Body of pancreas (tissue), 4 donors: ENCODE measurements around the gene KXD1. TPM values are rescaled to one million over a fixed set of nuclear protein-coding genes. Genes with fewer than 3 reads are reported as not detected.

ENCODE experiments used
- ATAC-seq: fragments of 150-250 bp; one replicate; pipeline ENCODE4 v1.9.1; 2016
- DNase-seq, 4 donors: peaks; one replicate each; pipeline ENCODE4 v3.0.0-alpha.2; 2019
- H3K27ac ChIP-seq, 4 donors: fragments of 200-600 bp; sonication (generic); 1 replicate in 3 of 4; 2 replicates in 1 of 4; pipeline versions ENCODE4 v1.5.1 to v1.6.1; 2016 to 2019; ENCODE audit warnings: mild to moderate bottlenecking in 1 of 4, mixed read lengths in 1 of 4, moderate library complexity in 1 of 4
- H3K27me3 ChIP-seq, 2 donors: fragments of 200-600 bp; sonication (generic); one replicate each; pipeline ENCODE4 v1.6.0; 2016; ENCODE audit warnings: mild to moderate bottlenecking in 1 of 2
- H3K36me3 ChIP-seq, 2 donors: fragments of 200-600 bp; sonication (generic); replicated peaks in 1 of 2; 2 replicates each; pipeline ENCODE4 v1.5.1; 2016; ENCODE audit warnings: low read depth in 2 of 2; ENCODE audit not compliant: insufficient read depth in 1 of 2
- H3K4me1 ChIP-seq: fragments of 200-600 bp; sonication (generic); one replicate; pipeline ENCODE4 v1.6.0; 2016
- H3K4me3 ChIP-seq, 2 donors: fragments of 200-600 bp; sonication (generic); 1 replicate in 1 of 2; 2 replicates in 1 of 2; pipeline ENCODE4 v1.5.1; 2016 to 2019
- H3K9me3 ChIP-seq, 3 donors: fragments of 200-600 bp; sonication (generic); 1 replicate in 2 of 3; 2 replicates in 1 of 3; pipeline ENCODE4 v1.5.1; 2016
- POLR2A ChIP-seq, 3 donors: fragments of 450-650 bp; IDR thresholded peaks; one replicate each; pipeline ENCODE4 v1.6.1; 2016; ENCODE audit warnings: antibody characterized with exemption in 3 of 3, mild to moderate bottlenecking in 2 of 3
- WGBS, 2 donors: methylation state at CpG; one replicate each; pipeline ENCODE4 v1.1.5; 2017; 5-methylcytosine and 5-hydroxymethylcytosine counted together
- intact Hi-C: fragments of 100-400 bp; cut with DNase I; formaldehyde crosslinking; loops from one replicate; pipeline ENCODE4 v1.15.1; 2023
- total RNA-seq, 2 donors: library from RNA; depleted of rRNA; stranded (reverse); fragments of >200 nt; gene quantifications; one replicate each; pipeline ENCODE4 v1.1.0, GENCODE V29; 2016
- TF ChIP-seq, protein P1 (sequence below), 7 experiments: fragments of 450-650 bp in 4 of 7; fragments of 200-600 bp in 3 of 7; sonication (generic) in 3 of 7; IDR thresholded peaks; one replicate each; pipeline ENCODE4 v1.5.1; 2016 to 2019; ENCODE audit warnings: antibody characterized with exemption in 7 of 7

Gene KXD1
- total RNA-seq, 2 donors from 2014 or later, result 62.6 to 71.1 TPM

DNA sequence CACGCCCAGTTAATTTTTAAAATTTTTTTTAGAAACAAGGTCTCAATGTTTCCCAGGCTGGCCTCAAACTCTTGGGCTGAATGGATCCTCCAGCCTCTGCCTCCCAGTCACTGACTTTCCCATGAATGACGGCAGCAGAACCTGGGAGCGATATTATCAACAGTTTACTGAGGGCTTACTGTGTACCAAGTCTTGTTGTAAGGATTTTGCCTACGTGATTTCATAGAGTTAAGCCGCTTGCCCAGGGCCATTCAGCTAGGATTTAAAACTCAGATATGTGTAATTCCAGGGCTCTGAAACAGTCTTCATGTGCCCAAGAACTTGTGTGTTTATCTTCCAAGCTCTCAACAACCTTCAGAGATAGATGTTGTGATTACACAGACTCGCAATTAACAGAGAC, 6.0 kb upstream of the KXD1 start:
- DNase-seq, result no peak
- intact Hi-C loops, result no loop called here
- no peak for ATAC-seq
- Histone ChIP-seq H3K4me3 (no peak overlapping the region), H3K9me3 (no peaks in the 10 kb centered on the region), H3K4me1 (no peaks in the 10 kb centered on the region), H3K27ac (no peak overlapping the region), H3K27me3 (no peaks in the 10 kb centered on the region), H3K36me3 (no peaks in the 10 kb centered on the region)
- TF ChIP-seq POLR2A (IDR thresholded peaks at IDR 0.05), result no peak
- TF ChIP-seq, protein P1, sequence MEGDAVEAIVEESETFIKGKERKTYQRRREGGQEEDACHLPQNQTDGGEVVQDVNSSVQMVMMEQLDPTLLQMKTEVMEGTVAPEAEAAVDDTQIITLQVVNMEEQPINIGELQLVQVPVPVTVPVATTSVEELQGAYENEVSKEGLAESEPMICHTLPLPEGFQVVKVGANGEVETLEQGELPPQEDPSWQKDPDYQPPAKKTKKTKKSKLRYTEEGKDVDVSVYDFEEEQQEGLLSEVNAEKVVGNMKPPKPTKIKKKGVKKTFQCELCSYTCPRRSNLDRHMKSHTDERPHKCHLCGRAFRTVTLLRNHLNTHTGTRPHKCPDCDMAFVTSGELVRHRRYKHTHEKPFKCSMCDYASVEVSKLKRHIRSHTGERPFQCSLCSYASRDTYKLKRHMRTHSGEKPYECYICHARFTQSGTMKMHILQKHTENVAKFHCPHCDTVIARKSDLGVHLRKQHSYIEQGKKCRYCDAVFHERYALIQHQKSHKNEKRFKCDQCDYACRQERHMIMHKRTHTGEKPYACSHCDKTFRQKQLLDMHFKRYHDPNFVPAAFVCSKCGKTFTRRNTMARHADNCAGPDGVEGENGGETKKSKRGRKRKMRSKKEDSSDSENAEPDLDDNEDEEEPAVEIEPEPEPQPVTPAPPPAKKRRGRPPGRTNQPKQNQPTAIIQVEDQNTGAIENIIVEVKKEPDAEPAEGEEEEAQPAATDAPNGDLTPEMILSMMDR (IDR thresholded peaks at IDR 0.05), result no peak
- WGBS, 2 donors, result 24 to 39% methylated on average over 5 to 6 of the region's 6 CpGs

DNA sequence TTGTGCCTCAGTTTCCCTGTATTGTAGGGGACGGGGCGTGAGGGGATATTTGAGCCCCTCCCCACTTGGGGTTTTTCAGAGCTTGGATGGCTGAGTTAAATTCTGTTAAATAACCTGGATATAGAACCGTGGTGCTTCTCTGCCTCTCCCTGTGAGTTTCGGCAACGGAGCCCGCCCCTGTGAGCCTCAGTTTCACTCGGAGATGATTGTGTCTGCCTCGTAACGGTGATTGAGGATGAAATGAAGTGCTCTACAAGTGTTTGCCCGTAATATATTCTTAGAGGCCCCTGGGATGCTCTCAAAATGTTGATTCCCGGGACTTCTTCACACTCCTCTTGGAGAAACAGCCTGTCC, 509 bp downstream of the KXD1 start:
- Histone ChIP-seq H3K9me3 (no peaks in the 10 kb centered on the region), H3K27ac (peak overlapping the region; percentile 79 to 96 (median 92)), H3K4me1 (peaks cover 15% of the 10 kb centered on the region), H3K36me3 (peaks cover 0 to 2% of the 10 kb centered on the region in 2 donors), H3K4me3 (peak overlapping the region; percentile 57 to 81), H3K27me3 (no peaks in the 10 kb centered on the region)
- DNase-seq, result no peak
- no peak for ATAC-seq
- 5 to 10% methylated on average over 9 to 11 of the region's 11 CpGs for WGBS, 2 donors
- TF ChIP-seq, protein P1 (IDR thresholded peaks at IDR 0.05), result no peak
- TF ChIP-seq POLR2A (IDR thresholded peaks at IDR 0.05), result no peak
- intact Hi-C loops, result no loop called here

DNA sequence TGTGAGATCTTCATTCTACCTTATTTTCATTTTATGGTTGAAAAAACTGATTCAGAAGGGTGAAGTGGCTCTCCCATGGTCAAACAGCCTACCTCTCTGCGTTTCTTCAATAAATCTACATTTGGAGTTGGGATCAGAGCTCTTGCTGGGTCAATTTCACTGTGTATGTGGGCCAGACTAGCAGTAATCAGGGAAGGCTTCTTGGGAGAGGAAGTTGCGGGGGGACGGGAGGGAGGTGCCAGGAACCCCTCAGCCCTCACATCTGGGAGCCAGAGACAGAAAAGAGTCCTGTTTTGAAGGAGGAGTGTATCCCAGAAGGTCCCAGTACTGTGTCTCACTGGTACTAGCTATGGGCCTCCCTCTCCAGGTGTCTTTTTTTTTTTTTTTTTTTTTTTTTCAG, 934 bp downstream of the KXD1 start:
- H3K27ac ChIP-seq, result peak overlapping the region; percentile 79 to 96 (median 92)
- intact Hi-C loops, result no loop called here
- H3K9me3 ChIP-seq, result no peaks in the 10 kb centered on the region
- WGBS, 2 donors, result 31 to 48% methylated on average over 3 of the region's 3 CpGs
- DNase-seq, result no peak
- no peak overlapping the region for H3K4me3 ChIP-seq
- TF ChIP-seq POLR2A (IDR thresholded peaks at IDR 0.05), result no peak
- TF ChIP-seq, protein P1 (IDR thresholded peaks at IDR 0.05), result no peak
- H3K27me3 ChIP-seq, result no peaks in the 10 kb centered on the region
- peaks cover 0 to 5% of the 10 kb centered on the region in 2 donors for H3K36me3 ChIP-seq
- peaks cover 15% of the 10 kb centered on the region for H3K4me1 ChIP-seq
- no peak for ATAC-seq

DNA sequence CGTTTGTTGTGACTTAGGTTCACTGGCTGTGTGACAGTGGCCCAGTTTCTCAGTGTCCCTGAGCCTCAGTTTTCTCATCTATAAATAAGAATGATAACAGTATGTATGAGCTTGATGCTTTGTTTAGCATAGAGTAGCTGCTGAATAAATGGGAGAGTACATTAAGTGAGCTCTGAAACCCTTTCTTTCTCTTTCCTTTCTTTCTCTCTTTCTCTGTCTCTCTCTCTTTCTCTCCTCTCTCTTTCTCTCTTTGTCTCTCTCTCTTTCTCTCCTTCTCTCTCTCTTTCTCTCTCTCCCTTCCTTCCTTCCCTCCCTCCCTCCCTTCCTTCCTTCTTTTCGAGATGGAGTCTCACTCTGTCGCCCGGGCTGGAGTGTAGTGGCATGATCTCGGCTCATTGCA, 2.0 kb downstream of the KXD1 start:
- intact Hi-C loops, result loop anchor here (10.0 kb wide), 1 partner anchor 95 kb away; no protein-coding TSS in a partner anchor
- DNase-seq, result no peak
- Histone ChIP-seq H3K9me3 (no peaks in the 10 kb centered on the region), H3K27me3 (no peaks in the 10 kb centered on the region), H3K36me3 (peaks cover 0 to 8% of the 10 kb centered on the region in 2 donors), H3K4me3 (no peak overlapping the region), H3K4me1 (peaks cover 15% of the 10 kb centered on the region), H3K27ac (peak overlapping the region in 2 of 4 donors; percentile 10 to 24)
- WGBS, 2 donors, result 62 to 66% methylated on average over 5 of the region's 5 CpGs
- ATAC-seq, result no peak
- TF ChIP-seq POLR2A (IDR thresholded peaks at IDR 0.05), result no peak
- TF ChIP-seq, protein P1 (IDR thresholded peaks at IDR 0.05), result no peak

DNA sequence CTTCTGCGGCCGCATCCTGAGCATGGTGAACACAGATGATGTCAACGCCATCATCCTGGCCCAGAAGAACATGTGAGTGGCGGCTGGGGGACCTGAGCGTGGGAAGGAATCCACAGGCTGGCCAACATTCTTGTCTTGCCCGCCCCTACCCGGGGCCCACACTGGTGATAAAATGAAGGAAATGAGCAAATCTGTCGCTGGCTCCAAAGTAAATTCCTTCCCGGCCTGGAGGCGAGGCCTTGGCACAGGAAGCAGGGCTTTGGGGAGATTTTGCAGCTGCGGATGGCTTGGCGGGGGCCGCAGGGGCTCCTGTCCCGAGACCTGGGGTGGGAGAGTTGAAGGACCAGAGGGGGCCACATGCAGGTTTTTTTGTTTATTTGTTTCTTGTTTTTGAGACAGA, 4.4 kb downstream of the KXD1 start:
- TF ChIP-seq POLR2A (IDR thresholded peaks at IDR 0.05), result no peak
- TF ChIP-seq, protein P1 (IDR thresholded peaks at IDR 0.05), result no peak
- Histone ChIP-seq H3K27ac (peak overlapping the region in 1 of 4 donors; percentile 17), H3K27me3 (no peaks in the 10 kb centered on the region), H3K36me3 (peaks cover 15 to 25% of the 10 kb centered on the region in 2 donors), H3K9me3 (no peaks in the 10 kb centered on the region), H3K4me1 (peaks cover 15% of the 10 kb centered on the region), H3K4me3 (no peak overlapping the region)
- 73 to 91% methylated on average over 14 of the region's 14 CpGs for WGBS, 2 donors
- DNase-seq (peak in 1 of 4 donors; percentile 19), ATAC-seq (no peak)
- intact Hi-C loops, result loop anchor here (10.0 kb wide), 1 partner anchor 97 kb away; no protein-coding TSS in a partner anchor
